ENCODE measurements around the gene WDR6. TPM values are rescaled to one million over a fixed set of nuclear protein-coding genes. Genes with fewer than 3 reads are reported as not detected.

WDR6 gene
- polyA plus RNA-seq, 1 donor from 2014 or later: 315 TPM

GRCh38 chr3:49020330-49021212, 13.4 kb downstream of the WDR6 start:
- Histone ChIP-seq H3K27me3 (ENCODE audit: insufficient read depth, low read depth, low read length) (no peaks in the 10 kb centered on the region), H3K36me3 (ENCODE audit: insufficient read depth, low read length) (no peaks in the 10 kb centered on the region), H3K9me3 (ENCODE audit: low read length) (no peaks in the 10 kb centered on the region), H3K27ac (ENCODE audit: low read length) (peak overlapping the region; percentile 94), H3K4me2 (ENCODE audit: low read length) (peak overlapping the region; percentile 94), H3K9me2 (ENCODE audit: insufficient read depth, low read length) (no peaks in the 10 kb centered on the region), H3F3A (ENCODE audit: insufficient read depth, low read length, poor library complexity, severe bottlenecking) (no peaks in the 10 kb centered on the region), H2AFZ (ENCODE audit: low read depth, low read length) (peak overlapping the region; percentile 37), H4K20me1 (ENCODE audit: insufficient read depth) (no peaks in the 10 kb centered on the region), H3K4me3 (ENCODE audit: low read length) (peak overlapping the region; percentile 100), H3K9ac (ENCODE audit: low read length) (peak overlapping the region; percentile 97), H3K79me2 (replicated peaks; ENCODE audit: insufficient read depth, low read length) (peaks cover 18% of the 10 kb centered on the region)
- TF ChIP-seq SMC3 (conservative IDR thresholded peaks at IDR 0.05; ENCODE audit: poor library complexity) (no peak), MXI1 (conservative IDR thresholded peaks at IDR 0.05; ENCODE audit: poor library complexity, severe bottlenecking) (no peak), RAD21 (conservative IDR thresholded peaks at IDR 0.05) (no peak), CTCF (IDR thresholded peaks at IDR 0.05; ENCODE audit: poor library complexity, severe bottlenecking) (no peak), POLR2AphosphoS5 (IDR thresholded peaks at IDR 0.05) (no peak), REST (IDR thresholded peaks at IDR 0.05; ENCODE audit: borderline replicate concordance) (no peak), TAF1 (IDR thresholded peaks at IDR 0.05; ENCODE audit: low read depth) (no peak), EP300 (conservative IDR thresholded peaks at IDR 0.05; ENCODE audit: poor library complexity, severe bottlenecking) (no peak), EZH2 (IDR thresholded peaks at IDR 0.05; ENCODE audit: borderline replicate concordance, insufficient read depth, low read length, poor library complexity, severe bottlenecking) (no peak)

- TF ChIP-seq RAD21 (conservative IDR thresholded peaks at IDR 0.05): no peak
- peak; percentile 67 for TF ChIP-seq MXI1 (conservative IDR thresholded peaks at IDR 0.05; ENCODE audit: poor library complexity, severe bottlenecking)
- peak; percentile 99 for TF ChIP-seq POLR2AphosphoS5 (IDR thresholded peaks at IDR 0.05)
- no peak for TF ChIP-seq SMC3 (conservative IDR thresholded peaks at IDR 0.05; ENCODE audit: poor library complexity)
- TF ChIP-seq REST (IDR thresholded peaks at IDR 0.05; ENCODE audit: borderline replicate concordance): peak; percentile 71
- no peak for TF ChIP-seq EZH2 (IDR thresholded peaks at IDR 0.05; ENCODE audit: borderline replicate concordance, insufficient read depth, low read length, poor library complexity, severe bottlenecking)
- TF ChIP-seq TAF1 (IDR thresholded peaks at IDR 0.05; ENCODE audit: low read depth): peak; percentile 80
- no peak for TF ChIP-seq EP300 (conservative IDR thresholded peaks at IDR 0.05; ENCODE audit: poor library complexity, severe bottlenecking)
- TF ChIP-seq CTCF (IDR thresholded peaks at IDR 0.05; ENCODE audit: poor library complexity, severe bottlenecking): no peak
- peak overlapping the region; percentile 94 for H2AFZ ChIP-seq (ENCODE audit: low read depth, low read length)
Observed at GRCh38 chr3:49021213-49021812, 14.1 kb downstream of the WDR6 start.

More at GRCh38 chr3:49021213-49021812, 14.1 kb downstream of the WDR6 start:
- Histone ChIP-seq H3K9me2 (ENCODE audit: insufficient read depth, low read length) (no peaks in the 10 kb centered on the region), H3K4me3 (ENCODE audit: low read length) (peak overlapping the region; percentile 100), H3K27me3 (ENCODE audit: insufficient read depth, low read depth, low read length) (no peaks in the 10 kb centered on the region), H3K9me3 (ENCODE audit: low read length) (no peaks in the 10 kb centered on the region), H4K20me1 (ENCODE audit: insufficient read depth) (no peaks in the 10 kb centered on the region), H3K79me2 (replicated peaks; ENCODE audit: insufficient read depth, low read length) (peaks cover 18% of the 10 kb centered on the region), H3K27ac (ENCODE audit: low read length) (peak overlapping the region; percentile 94), H3K36me3 (ENCODE audit: insufficient read depth, low read length) (no peaks in the 10 kb centered on the region), H3K4me2 (ENCODE audit: low read length) (peak overlapping the region; percentile 94), H3K9ac (ENCODE audit: low read length) (peak overlapping the region; percentile 97), H3F3A (ENCODE audit: insufficient read depth, low read length, poor library complexity, severe bottlenecking) (no peaks in the 10 kb centered on the region)

All from neural cell (in vitro differentiated cells).